ENCODE results near the gene C10orf90. TPM values are rescaled to one million over a fixed set of nuclear protein-coding genes. Genes with fewer than 3 reads are reported as not detected.

Gene C10orf90
- total and polyA plus RNA-seq, 2 donors (not counting 3 experiments of a cell fraction or from before 2014, with no cell fraction given) = not detected

GRCh38 chr10:126538439-126539135 is 131.9 kb downstream of the C10orf90 start:
- H4K20me1 ChIP-seq (replicated peaks; ENCODE audit: control insufficient read depth, extremely low read depth, insufficient read depth, low read length) = no peaks in the 10 kb centered on the region
- DNase-seq (ENCODE audit: low read depth, low spot score) (no peak), FAIRE-seq (no peak)
- H3K79me2 ChIP-seq (ENCODE audit: control insufficient read depth, insufficient read depth, low read length) = no peaks in the 10 kb centered on the region
- no peak overlapping the region for H3K9ac ChIP-seq (replicated peaks; ENCODE audit: extremely low read depth, insufficient read depth, low read length)
- H3K4me3 ChIP-seq (replicated peaks in 1 of 3; ENCODE audit: insufficient read depth in 1 of 3, low read depth in 1 of 3, low read length in 3 of 3) = no peak overlapping the region
- no peak overlapping the region for H3K27ac ChIP-seq (ENCODE audit: insufficient read depth, low read depth, low read length)
- no TSS peak for BruUV-seq (replicated peaks)
- H3K9me3 ChIP-seq (replicated peaks; ENCODE audit: control insufficient read depth, insufficient read depth, low read length) = no peaks in the 10 kb centered on the region
- TF ChIP-seq JUN (IDR thresholded peaks at IDR 0.05; ENCODE audit: borderline replicate concordance, insufficient read depth, insufficient read length, low read depth) (no peak), MAX (IDR thresholded peaks at IDR 0.05; ENCODE audit: insufficient read depth, insufficient read length) (no peak)
- ChIA-PET CTCF (no interaction called here), POLR2A (no interaction called here)
- dilution Hi-C loops (cut with MboI; ENCODE audit: extremely low pct_ligation_motif_present, low sequenced_read_pairs) = no loop called here
- intact Hi-C loops (cut with micrococcal nuclease) = no loop called here
- no peaks in the 10 kb centered on the region for H3K9me1 ChIP-seq (replicated peaks; ENCODE audit: control insufficient read depth, extremely low read depth, insufficient read depth, low read length)
- H3K36me3 ChIP-seq (ENCODE audit: control insufficient read depth in 2 of 2, extremely low read depth in 1 of 2, insufficient read depth in 2 of 2, low read length in 2 of 2) = no peaks in the 10 kb centered on the region
- no peaks in the 10 kb centered on the region for H3K4me1 ChIP-seq (ENCODE audit: control insufficient read depth, extremely low read depth, insufficient read depth, low read length)
- no peak overlapping the region for H2AFZ ChIP-seq (ENCODE audit: low read depth, low read length)
- H3K4me2 ChIP-seq (ENCODE audit: insufficient read depth, low read length) = no peak overlapping the region
- no peaks in the 10 kb centered on the region for H3K27me3 ChIP-seq (ENCODE audit: control insufficient read depth in 2 of 2, insufficient read depth in 2 of 2, low read length in 2 of 2)

GRCh38 chr10:126536656-126537055 is 133.8 kb downstream of the C10orf90 start:
- BruUV-seq (replicated peaks) = no TSS peak
- no peak for TF ChIP-seq GATA2 (IDR thresholded peaks at IDR 0.05; ENCODE audit: insufficient read depth, insufficient read length, low read depth, low read length)
- no peak for TF ChIP-seq MYC (IDR thresholded peaks at IDR 0.05; ENCODE audit: low read depth, low read length)
- TF ChIP-seq POLR2AphosphoS5 (IDR thresholded peaks at IDR 0.05; ENCODE audit: insufficient read depth, low read depth, low read length) = no peak
- no peak for TF ChIP-seq FOS (IDR thresholded peaks at IDR 0.05; ENCODE audit: borderline replicate concordance, insufficient read depth, low read length)
- TF ChIP-seq EZH2 (IDR thresholded peaks at IDR 0.05; ENCODE audit: borderline replicate concordance, low read depth, low read length, severe bottlenecking) = no peak
- ChIA-PET POLR2A (no interaction called here), CTCF (no interaction called here)
- H4K20me1 ChIP-seq (replicated peaks; ENCODE audit: control insufficient read depth, extremely low read depth, insufficient read depth, low read length) = no peaks in the 10 kb centered on the region
- dilution Hi-C loops (cut with MboI; ENCODE audit: extremely low pct_ligation_motif_present, low sequenced_read_pairs) = no loop called here
- no peak overlapping the region for H3K4me2 ChIP-seq (ENCODE audit: insufficient read depth, low read length)
- H3K27me3 ChIP-seq (ENCODE audit: control insufficient read depth in 2 of 2, insufficient read depth in 2 of 2, low read length in 2 of 2) = no peaks in the 10 kb centered on the region
- H2AFZ ChIP-seq (ENCODE audit: low read depth, low read length) = no peak overlapping the region
- FAIRE-seq (no peak), DNase-seq (ENCODE audit: low read depth, low spot score) (no peak)
- H3K79me2 ChIP-seq (ENCODE audit: control insufficient read depth, insufficient read depth, low read length) = no peaks in the 10 kb centered on the region
- no peaks in the 10 kb centered on the region for H3K9me3 ChIP-seq (replicated peaks; ENCODE audit: control insufficient read depth, insufficient read depth, low read length)
- no peak overlapping the region for H3K27ac ChIP-seq (ENCODE audit: insufficient read depth, low read depth, low read length)
- H3K9me1 ChIP-seq (replicated peaks; ENCODE audit: control insufficient read depth, extremely low read depth, insufficient read depth, low read length) = no peaks in the 10 kb centered on the region
- no peaks in the 10 kb centered on the region for H3K4me1 ChIP-seq (ENCODE audit: control insufficient read depth, extremely low read depth, insufficient read depth, low read length)
- no peaks in the 10 kb centered on the region for H3K36me3 ChIP-seq (ENCODE audit: control insufficient read depth in 2 of 2, extremely low read depth in 1 of 2, insufficient read depth in 2 of 2, low read length in 2 of 2)
- no peak overlapping the region for H3K9ac ChIP-seq (replicated peaks; ENCODE audit: extremely low read depth, insufficient read depth, low read length)
- intact Hi-C loops (cut with micrococcal nuclease) = no loop called here
- no peak overlapping the region for H3K4me3 ChIP-seq (replicated peaks in 1 of 3; ENCODE audit: insufficient read depth in 1 of 3, low read depth in 1 of 3, low read length in 3 of 3)
